Fibroblast of lung (primary cell): ENCODE measurements around the gene JUP. TPM values are rescaled to one million over a fixed set of nuclear protein-coding genes. Genes with fewer than 3 reads are reported as not detected.

Experiments used
- DNase-seq, 2 donors: peaks; one replicate each; pipeline versions ENCODE4 v3.0.0 to v3.0.0-alpha.2; 2010; ENCODE audit warnings: low read depth in 2 of 2
- H2AFZ ChIP-seq: 2 replicates; pipeline ENCODE4 v1.5.1; 2012; ENCODE audit warnings: low read length, control low read depth, inconsistent platforms
- H3K27ac ChIP-seq: 2 replicates; pipeline ENCODE4 v1.5.1; 2011; ENCODE audit warnings: low read length, control low read depth; ENCODE audit not compliant: insufficient read depth
- H3K27me3 ChIP-seq: 2 replicates; pipeline ENCODE4 v1.5.1; 2011; ENCODE audit warnings: mild to moderate bottlenecking, low read length; ENCODE audit not compliant: control insufficient read depth, insufficient read depth
- H3K36me3 ChIP-seq: 2 replicates; pipeline ENCODE4 v1.5.1; 2011; ENCODE audit warnings: low read length; ENCODE audit not compliant: control insufficient read depth, insufficient read depth
- H3K4me1 ChIP-seq: 2 replicates; pipeline ENCODE4 v1.5.1; 2011; ENCODE audit warnings: low read length; ENCODE audit not compliant: control insufficient read depth, insufficient read depth; ENCODE audit errors: extremely low read depth
- H3K4me2 ChIP-seq: 2 replicates; pipeline ENCODE4 v1.5.1; 2011; ENCODE audit warnings: low read length, control low read depth; ENCODE audit not compliant: insufficient read depth; ENCODE audit errors: extremely low read depth
- H3K4me3 ChIP-seq, 4 experiments: fragments of 200-600 bp in 1 of 4; sonication (generic) in 1 of 4; replicated peaks in 1 of 4; 2 replicates each; pipeline ENCODE4 v1.5.1; 2011 to 2016; ENCODE audit warnings: low read length in 4 of 4, low read depth in 3 of 4, mild to moderate bottlenecking in 3 of 4, control low read depth in 2 of 4, inconsistent platforms in 1 of 4, mixed read lengths in 1 of 4; ENCODE audit not compliant: insufficient read depth in 1 of 4; ENCODE audit errors: control extremely low read depth in 1 of 4
- H3K79me2 ChIP-seq: 2 replicates; pipeline ENCODE4 v1.5.1; 2012; ENCODE audit warnings: mild to moderate bottlenecking, low read length, inconsistent platforms; ENCODE audit not compliant: control insufficient read depth, insufficient read depth
- H3K9ac ChIP-seq: 2 replicates; pipeline ENCODE4 v1.5.1; 2011; ENCODE audit warnings: mild to moderate bottlenecking, low read length, control low read depth; ENCODE audit not compliant: insufficient read depth
- H3K9me3 ChIP-seq: 2 replicates; pipeline ENCODE4 v1.5.1; 2012; ENCODE audit warnings: low read depth, low read length; ENCODE audit not compliant: control insufficient read depth, insufficient read depth
- H4K20me1 ChIP-seq: 2 replicates; pipeline ENCODE4 v1.5.1; 2011; ENCODE audit warnings: low read length; ENCODE audit not compliant: control insufficient read depth, insufficient read depth; ENCODE audit errors: extremely low read depth
- CTCF ChIP-seq, 2 donors: IDR thresholded peaks in 1 of 2; conservative IDR thresholded peaks in 1 of 2; 1 replicate in 1 of 2; 2 replicates in 1 of 2; pipeline ENCODE4 v1.5.1; 2011 to 2012; ENCODE audit warnings: low read length in 2 of 2, control low read depth in 1 of 2, inconsistent platforms in 1 of 2, low read depth in 1 of 2, mild to moderate bottlenecking in 1 of 2
- EZH2 ChIP-seq: IDR thresholded peaks from 2 replicates; pipeline ENCODE4 v1.5.1; 2012; ENCODE audit warnings: low read length, control low read depth, mild to moderate bottlenecking; ENCODE audit errors: missing control alignments
- polyA plus RNA-seq, 2 donors: library from polyadenylated mRNA; depleted of rRNA in 1 of 2; stranded (reverse) in 1 of 2; unstranded in 1 of 2; fragments of >200 nt; gene quantifications; 2 replicates each; pipeline ENCODE4 v1.2.1, GENCODE V29; 2011 to 2012; ENCODE audit warnings: missing spikeins in 1 of 2
- total RNA-seq: library from RNA; depleted of rRNA; stranded (reverse); fragments of >200 nt; gene quantifications from 2 replicates; pipeline ENCODE4 v1.2.1, GENCODE V29; 2014

The JUP gene
- total and polyA plus RNA-seq, 2 donors (not counting 1 experiment from before 2014, with no cell fraction given): 3.2 to 13.2 TPM

GRCh38 chr17:41769985-41770384 lies 16.5 kb downstream of the JUP start:
- Histone ChIP-seq H3K36me3 (no peaks in the 10 kb centered on the region), H3K27me3 (no peaks in the 10 kb centered on the region), H2AFZ (no peak overlapping the region)

GRCh38 chr17:41769346-41769862 lies 17.1 kb downstream of the JUP start:
- H3K36me3 ChIP-seq: no peaks in the 10 kb centered on the region
- no peak for DNase-seq

More at GRCh38 chr17:41769985-41770384, 16.5 kb downstream of the JUP start:
- H3K9ac ChIP-seq: no peak overlapping the region
- no peaks in the 10 kb centered on the region for H3K9me3 ChIP-seq
- H3K4me1 ChIP-seq: peaks cover 7% of the 10 kb centered on the region
- H4K20me1 ChIP-seq: no peaks in the 10 kb centered on the region
- no peak for DNase-seq
- TF ChIP-seq CTCF (conservative IDR thresholded peaks at IDR 0.05 in 1 of 2, IDR thresholded peaks at IDR 0.05 in 1 of 2; ENCODE audit: low read depth in 1 of 2, low read length in 2 of 2) (no peak), EZH2 (no peak)
- H3K27ac ChIP-seq: no peak overlapping the region
- no peak overlapping the region for H3K4me2 ChIP-seq
- no peak overlapping the region for H3K4me3 ChIP-seq
- H3K79me2 ChIP-seq: no peaks in the 10 kb centered on the region

GRCh38 chr17:41768682-41769288 lies 17.7 kb downstream of the JUP start:
- no peak overlapping the region for H3K9ac ChIP-seq
- H3K79me2 ChIP-seq: no peaks in the 10 kb centered on the region
- no peak overlapping the region for H3K4me3 ChIP-seq
- H3K27me3 ChIP-seq: no peaks in the 10 kb centered on the region
- no peak for DNase-seq
- no peaks in the 10 kb centered on the region for H3K9me3 ChIP-seq
- H3K27ac ChIP-seq: no peak overlapping the region
- H3K36me3 ChIP-seq: no peaks in the 10 kb centered on the region
- TF ChIP-seq CTCF (conservative IDR thresholded peaks at IDR 0.05 in 1 of 2, IDR thresholded peaks at IDR 0.05 in 1 of 2; ENCODE audit: low read depth in 1 of 2, low read length in 2 of 2) (no peak), EZH2 (no peak)
- H2AFZ ChIP-seq: no peak overlapping the region
- H3K4me1 ChIP-seq: peaks cover 7% of the 10 kb centered on the region
- no peaks in the 10 kb centered on the region for H4K20me1 ChIP-seq
- H3K4me2 ChIP-seq: no peak overlapping the region

More at GRCh38 chr17:41769346-41769862, 17.1 kb downstream of the JUP start:
- TF ChIP-seq EZH2 (no peak), CTCF (conservative IDR thresholded peaks at IDR 0.05 in 1 of 2, IDR thresholded peaks at IDR 0.05 in 1 of 2; ENCODE audit: low read depth in 1 of 2, low read length in 2 of 2) (no peak)
- Histone ChIP-seq H3K79me2 (no peaks in the 10 kb centered on the region), H3K4me3 (no peak overlapping the region), H3K9me3 (no peaks in the 10 kb centered on the region), H3K4me2 (no peak overlapping the region), H3K4me1 (peaks cover 7% of the 10 kb centered on the region), H3K27me3 (no peaks in the 10 kb centered on the region), H3K9ac (no peak overlapping the region), H2AFZ (no peak overlapping the region), H3K27ac (no peak overlapping the region), H4K20me1 (no peaks in the 10 kb centered on the region)
